HepG2 (cell line): ENCODE data around the gene GATB.

Experiments
- CTCF ChIP-seq: sonication (generic); formaldehyde crosslinking; IDR thresholded peaks from 2 replicates; pipeline ENCODE4 v1.5.0; 2020; ENCODE audit warnings: mild to moderate bottlenecking, missing genetic modification reagents, moderate library complexity
- EHMT2 ChIP-seq: fragments of 200-600 bp; sonication (generic); IDR thresholded peaks from 2 replicates; pipeline ENCODE4 v1.7.0; 2017; ENCODE audit warnings: antibody characterized with exemption, low read depth, low read length, borderline replicate concordance
- HNF4G ChIP-seq, 2 experiments: sonication (generic) in 1 of 2; formaldehyde crosslinking in 1 of 2; IDR thresholded peaks; 2 replicates each; pipeline versions ENCODE4 v1.4.0 to v1.6.1; 2011 to 2020; ENCODE audit warnings: borderline replicate concordance in 2 of 2, low read depth in 2 of 2, mild to moderate bottlenecking in 2 of 2, low read length in 1 of 2, missing genetic modification reagents in 1 of 2, moderate library complexity in 1 of 2
- MAX ChIP-seq: IDR thresholded peaks from 2 replicates; pipeline ENCODE4 v1.6.1; 2012; ENCODE audit warnings: inconsistent platforms
- NFYB ChIP-seq: sonication (generic); formaldehyde crosslinking; IDR thresholded peaks from 2 replicates; pipeline ENCODE4 v1.4.0; 2020; ENCODE audit warnings: missing genetic modification reagents
- PCBP1 ChIP-seq: fragments of 200-400 bp; formaldehyde crosslinking; IDR thresholded peaks from 2 replicates; pipeline ENCODE4 v1.6.1; 2017; ENCODE audit warnings: mild to moderate bottlenecking, low read depth, low read length, borderline replicate concordance
- PHB2 ChIP-seq: fragments of 450-650 bp; IDR thresholded peaks from 2 replicates; pipeline ENCODE4 v1.6.1; 2018; ENCODE audit not compliant: partially characterized antibody
- RAD51 ChIP-seq: fragments of 450-650 bp; IDR thresholded peaks from 2 replicates; pipeline ENCODE4 v1.6.1; 2016; ENCODE audit warnings: borderline replicate concordance
- RFX5 ChIP-seq: IDR thresholded peaks from 2 replicates; pipeline ENCODE4 v1.6.1; 2011; ENCODE audit warnings: low read depth, low read length, improper control_type of control experiment
- SMAD3 ChIP-seq: sonication (generic); formaldehyde crosslinking; IDR thresholded peaks from 2 replicates; pipeline ENCODE4 v1.4.0; 2020; ENCODE audit warnings: missing genetic modification reagents
- TAF1 ChIP-seq: sonication (generic); formaldehyde crosslinking; IDR thresholded peaks from 2 replicates; pipeline ENCODE4 v1.4.0; 2020; ENCODE audit warnings: missing genetic modification reagents
- ZNF12 ChIP-seq: sonication (generic); formaldehyde crosslinking; IDR thresholded peaks from 2 replicates; pipeline ENCODE4 v1.5.0; 2020; ENCODE audit warnings: missing genetic modification reagents
- ZNF274 ChIP-seq: sonication (generic); formaldehyde crosslinking; IDR thresholded peaks from 2 replicates; pipeline ENCODE4 v1.5.1; 2020; ENCODE audit warnings: mild to moderate bottlenecking, missing genetic modification reagents
- ZNF850 ChIP-seq: sonication (generic); formaldehyde crosslinking; conservative IDR thresholded peaks from 2 replicates; pipeline ENCODE4 v1.9.0; 2021; ENCODE audit warnings: mild to moderate bottlenecking, missing genetic modification reagents

GRCh38 chr4:151626751-151627150 is 134.1 kb downstream of the GATB start:
- no peak for TF ChIP-seq MAX
- no peak for TF ChIP-seq SMAD3 (CRISPR knock-in tag)
- no peak for TF ChIP-seq ZNF274 (CRISPR knock-in tag)
- no peak for TF ChIP-seq PHB2
- TF ChIP-seq HNF4G (IDR thresholded peaks at IDR 0.05; ENCODE audit: borderline replicate concordance, low read depth, low read length), result no peak
- no peak for TF ChIP-seq HNF4G (CRISPR knock-in tag; IDR thresholded peaks at IDR 0.05; ENCODE audit: borderline replicate concordance, low read depth)
- TF ChIP-seq CTCF (CRISPR knock-in tag), result no peak
- no peak for TF ChIP-seq NFYB (CRISPR knock-in tag)
- no peak for TF ChIP-seq TAF1
- no peak for TF ChIP-seq RFX5
- no peak for TF ChIP-seq ZNF12
- no peak for TF ChIP-seq ZNF850 (CRISPR knock-in tag)
- no peak for TF ChIP-seq RAD51
- TF ChIP-seq EHMT2, result no peak
- no peak for TF ChIP-seq PCBP1
